ENCODE measurements around the gene LIPI.
"Not testable (repeated sequence)": the region's sequence is repeated elsewhere in the genome, so short reads cannot be mapped to it uniquely, and the experiment has no call there.

Gene LIPI

DNA sequence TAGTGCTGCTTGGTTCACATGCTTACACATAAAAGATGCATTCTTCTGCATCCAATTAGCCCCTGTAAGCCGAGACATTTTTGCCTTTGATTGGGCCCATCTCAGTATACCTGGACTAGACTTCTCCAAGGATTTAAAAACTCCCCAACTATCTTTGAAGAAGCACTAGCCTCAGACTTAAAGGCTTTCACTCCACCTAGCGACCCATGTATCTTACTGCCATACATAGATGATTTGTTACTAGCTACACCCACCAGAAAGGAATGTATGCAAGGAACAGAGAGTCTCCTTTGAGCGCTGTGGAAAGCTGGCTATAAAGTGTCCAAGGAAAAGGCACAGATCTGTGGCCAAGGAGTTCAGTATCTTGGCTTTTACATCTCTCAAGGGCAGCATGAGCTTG lies 91.7 kb downstream of the LIPI start:
- FAIRE-seq (no peak), DNase-seq (ENCODE audit: insufficient read length, low spot score) (no peak)

DNA sequence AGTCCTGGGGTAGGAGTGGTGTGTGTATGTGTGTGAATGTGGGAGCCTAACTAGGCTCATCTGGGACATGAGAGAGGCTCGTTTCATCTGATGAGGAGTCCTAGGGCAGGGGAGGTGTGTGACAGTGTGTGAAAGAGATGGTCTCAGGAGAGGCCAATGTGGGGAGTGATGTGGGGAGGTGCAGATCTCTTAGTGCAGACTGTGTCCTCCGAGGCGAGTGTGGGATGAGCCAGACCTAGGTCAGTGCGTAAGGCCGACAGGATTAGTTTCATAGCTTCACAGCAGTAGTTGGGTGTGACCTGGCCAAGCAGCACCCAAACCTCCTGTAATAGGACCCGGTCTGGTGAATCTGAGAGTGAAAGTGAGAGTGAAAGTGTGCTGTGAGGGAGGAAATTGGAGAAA lies 94.7 kb downstream of the LIPI start:
- no peak for FAIRE-seq
- DNase-seq (ENCODE audit: insufficient read length, low spot score): peak; percentile 10

DNA sequence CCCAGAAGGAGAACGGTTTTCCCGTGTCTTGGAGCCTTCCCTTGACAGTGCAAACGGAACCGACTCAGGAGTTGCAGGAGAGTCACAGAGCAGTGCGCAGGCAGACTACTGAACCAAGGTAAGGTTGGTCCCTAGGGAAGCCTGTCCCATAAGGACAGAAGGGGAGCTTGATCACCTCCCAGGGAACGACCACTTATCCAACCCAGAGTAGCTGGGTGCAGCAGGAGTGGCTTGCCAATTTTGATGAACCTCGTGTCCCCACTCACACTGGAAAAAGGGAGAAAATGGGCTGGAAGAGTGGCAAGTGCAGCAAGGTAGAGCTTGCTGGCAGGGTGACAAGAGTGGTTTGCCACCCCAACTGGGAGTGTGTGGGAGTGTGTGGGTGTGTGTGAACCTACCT lies 95.1 kb downstream of the LIPI start:
- FAIRE-seq (no peak), DNase-seq (ENCODE audit: insufficient read length, low spot score) (no peak)

- no peak for FAIRE-seq
- no peak for DNase-seq (ENCODE audit: insufficient read length, low spot score)
These were observed 96.5 kb downstream of the LIPI start for GRCh38 chr21:14114251-14114650.

GRCh38 chr21:14104564-14104963 lies 106.2 kb downstream of the LIPI start:
- DNase-seq (ENCODE audit: insufficient read length, low spot score); FAIRE-seq: not testable (repeated sequence)

GRCh38 chr21:14099570-14099969 lies 111.2 kb downstream of the LIPI start:
- DNase-seq (ENCODE audit: insufficient read length, low spot score) (no peak), FAIRE-seq (no peak)

DNA sequence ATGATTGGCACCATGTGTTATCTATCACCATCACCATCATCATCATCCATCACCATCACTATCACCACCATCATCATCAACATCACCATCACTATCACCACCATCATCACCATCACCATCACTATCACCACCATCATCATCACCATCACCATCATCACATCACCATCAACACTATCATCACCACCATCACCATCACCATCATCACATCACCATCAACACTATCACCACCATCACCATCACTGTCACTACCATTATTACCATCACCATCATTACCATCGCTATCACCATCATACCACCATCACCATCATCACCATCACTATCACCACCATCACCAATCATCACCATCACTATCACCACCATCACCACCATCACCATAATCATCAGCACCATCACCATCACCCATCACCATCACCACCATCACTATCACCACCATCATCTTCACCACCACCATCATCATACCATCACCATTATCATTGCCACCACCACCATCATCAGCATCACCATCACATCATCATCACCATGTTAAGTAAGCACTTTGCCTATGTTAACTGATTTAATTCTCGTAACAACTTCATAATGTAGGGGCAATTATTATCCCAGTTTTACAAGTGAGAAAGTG lies 112.8 kb downstream of the LIPI start:
- no peak for FAIRE-seq

GRCh38 chr21:14096577-14096976 lies 114.2 kb downstream of the LIPI start:
- no peak for FAIRE-seq
- DNase-seq (ENCODE audit: insufficient read length, low spot score): no peak

More for the DNA sequence above, 112.8 kb downstream of the LIPI start:
- DNase-seq (ENCODE audit: insufficient read length, low spot score): no peak

DNA sequence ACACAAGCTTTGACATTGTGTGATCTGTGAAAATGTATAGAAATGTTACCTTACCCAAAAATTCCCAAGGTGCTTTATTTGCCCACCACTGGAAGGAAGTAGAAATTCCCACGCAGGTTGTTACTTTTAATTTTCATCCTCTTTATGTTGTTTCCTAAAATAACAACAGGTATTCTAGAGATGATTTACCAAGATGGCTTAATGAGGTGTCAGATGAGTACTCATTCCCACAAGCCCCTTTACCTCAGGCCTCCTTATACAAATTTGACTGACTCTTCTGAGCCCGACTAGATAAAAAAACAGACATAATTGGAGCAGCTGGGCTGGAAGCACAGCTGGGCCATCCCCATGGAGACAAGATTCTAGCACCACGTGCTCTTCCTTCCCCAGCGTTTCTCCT lies 114.6 kb downstream of the LIPI start:
- no peak for FAIRE-seq
- DNase-seq (ENCODE audit: insufficient read length, low spot score): no peak

DNA sequence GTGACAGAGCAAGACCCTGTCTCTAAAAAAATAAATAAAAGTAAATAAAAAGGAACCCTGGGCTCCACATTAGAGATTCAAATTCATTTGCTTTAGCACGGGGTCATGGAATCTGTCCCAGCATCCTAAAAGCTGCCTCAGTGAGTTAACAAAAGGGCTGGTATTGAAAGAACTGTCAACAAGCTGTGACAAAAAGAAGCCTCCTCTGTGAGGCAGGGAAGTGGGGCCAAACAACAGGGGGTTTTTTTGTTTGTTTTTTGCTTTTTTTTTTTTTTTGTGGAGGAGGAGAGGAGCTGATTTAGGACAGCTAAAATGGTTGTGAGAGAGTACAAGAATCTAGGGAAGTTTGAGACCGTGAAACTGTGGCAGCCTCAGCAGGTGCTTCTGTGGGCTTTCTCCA lies 115.7 kb downstream of the LIPI start:
- DNase-seq (ENCODE audit: insufficient read length, low spot score): no peak
- FAIRE-seq: no peak

DNA sequence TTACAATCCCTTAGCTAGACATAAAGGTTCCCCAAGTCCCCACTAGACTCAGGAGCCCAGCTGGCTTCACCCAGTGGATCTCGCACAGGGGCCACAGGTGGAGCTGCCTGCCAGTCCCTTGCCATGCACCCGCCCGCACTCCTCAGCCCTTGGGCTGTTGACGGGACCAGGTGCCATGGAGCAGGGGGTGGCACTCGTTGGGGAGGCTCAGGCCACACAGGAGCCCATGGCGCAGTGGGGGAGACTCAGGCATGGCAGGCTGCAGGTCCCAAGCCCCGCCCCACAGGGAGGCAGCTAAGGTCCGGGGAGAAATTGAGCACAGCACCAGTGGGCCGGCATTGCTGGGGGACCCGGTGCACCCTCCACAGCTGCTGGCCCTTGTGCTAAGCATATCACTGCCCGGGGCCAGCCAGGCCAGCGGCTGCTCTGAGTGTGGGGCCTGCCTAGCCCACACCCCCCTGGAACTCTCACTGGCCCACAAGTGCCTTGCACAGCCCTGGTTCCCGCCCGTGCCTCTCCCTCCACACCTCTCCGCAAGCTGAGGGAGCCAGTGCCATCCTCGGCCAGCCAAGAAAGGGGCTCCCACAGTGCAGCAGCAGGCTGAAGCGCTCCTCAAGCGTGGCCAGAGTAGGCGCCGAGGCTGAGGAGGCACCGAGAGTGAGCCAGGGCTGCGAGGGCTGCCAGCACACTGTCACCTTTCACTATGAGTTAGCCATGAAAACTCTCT lies 117.8 kb downstream of the LIPI start:
- FAIRE-seq (no peak), DNase-seq (ENCODE audit: insufficient read length, low spot score) (no peak)

GRCh38 chr21:14090184-14090583 lies 120.6 kb downstream of the LIPI start:
- FAIRE-seq; DNase-seq (ENCODE audit: insufficient read length, low spot score): not testable (repeated sequence)

- no peak for DNase-seq (ENCODE audit: insufficient read length, low spot score)
- FAIRE-seq: no peak
These were observed 122.4 kb downstream of the LIPI start for GRCh38 chr21:14088391-14088790.

DNA sequence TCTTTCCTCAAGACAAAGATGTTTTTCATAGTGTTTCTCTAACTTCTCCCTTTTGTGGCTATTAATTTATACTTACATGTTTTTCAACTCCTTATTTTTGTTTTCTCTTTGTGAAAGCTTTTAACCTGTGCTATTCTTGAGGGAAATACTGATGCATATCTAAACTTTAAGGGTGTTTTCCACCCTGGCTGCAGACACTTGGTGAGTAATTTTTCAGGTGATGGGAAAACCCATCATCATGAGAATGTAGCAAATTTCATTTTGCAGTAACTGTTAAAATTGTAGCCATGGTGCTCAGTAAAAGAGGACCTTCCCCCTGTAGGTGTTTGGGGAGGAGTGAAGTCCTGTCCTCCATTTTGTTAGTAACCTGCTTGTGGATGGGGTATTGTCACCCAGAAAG lies 124.2 kb downstream of the LIPI start:
- no peak for DNase-seq (ENCODE audit: insufficient read length, low spot score)
- FAIRE-seq: no peak

- FAIRE-seq: no peak
- DNase-seq (ENCODE audit: insufficient read length, low spot score): no peak
These were observed 126.1 kb downstream of the LIPI start for GRCh38 chr21:14084701-14085100.

DNA sequence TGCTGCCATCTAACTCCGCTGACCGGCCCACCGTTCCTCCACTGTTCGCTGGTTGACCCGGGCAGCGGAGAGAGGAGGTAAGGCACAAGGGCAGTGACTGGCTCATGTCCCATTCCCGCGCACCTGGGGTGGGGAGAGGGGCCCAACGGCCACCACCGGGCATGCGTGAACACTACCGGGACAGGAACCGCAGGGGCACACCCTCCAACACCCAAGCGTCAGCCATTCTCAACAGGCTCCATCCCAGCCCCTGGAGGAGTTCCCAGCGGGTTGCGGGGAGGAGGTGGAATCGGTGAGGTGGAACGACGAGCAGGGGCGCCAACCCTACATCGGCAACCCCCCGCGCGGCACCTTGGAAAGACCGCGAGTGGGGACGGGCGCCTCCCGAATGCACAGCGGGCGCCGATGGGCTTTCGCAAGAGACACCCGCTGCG lies 126.7 kb downstream of the LIPI start:
- no peak for FAIRE-seq
- no peak for DNase-seq (ENCODE audit: insufficient read length, low spot score)

- no peak for DNase-seq (ENCODE audit: insufficient read length, low spot score)
- no peak for FAIRE-seq
These were observed 130.0 kb downstream of the LIPI start for GRCh38 chr21:14080764-14081096.

- no peak for FAIRE-seq
These were observed 130.6 kb downstream of the LIPI start for GRCh38 chr21:14080040-14080763.

DNA sequence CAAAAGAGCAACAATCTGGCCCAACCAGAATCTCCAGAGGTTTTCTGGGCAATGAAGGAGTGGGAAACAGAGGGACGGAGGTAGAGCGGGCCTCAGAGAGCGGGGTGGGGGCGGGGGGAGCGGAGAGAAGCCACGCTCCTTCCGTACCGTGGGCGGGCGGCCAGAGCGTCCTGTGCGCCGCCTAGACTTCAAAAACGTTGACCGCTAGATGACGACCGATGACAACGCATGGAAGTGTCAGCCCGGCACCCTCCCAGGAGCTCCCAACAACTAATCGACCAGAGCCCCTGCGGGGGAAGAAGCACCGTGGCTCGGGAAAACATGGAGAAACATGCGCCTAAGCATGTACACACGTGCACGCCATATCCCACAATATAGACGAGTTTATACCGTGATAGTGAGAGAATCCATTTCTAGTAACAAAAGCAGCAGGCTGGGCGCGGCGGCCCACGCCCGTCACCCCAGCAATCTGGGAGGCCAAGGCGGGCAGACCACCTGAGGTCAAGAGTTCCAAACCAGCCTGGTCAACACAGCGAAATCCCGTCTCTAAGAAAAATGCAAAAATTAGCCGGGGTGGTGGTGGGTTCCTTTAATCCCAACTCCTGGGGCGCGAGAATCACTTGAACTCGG lies 131.9 kb downstream of the LIPI start:
- FAIRE-seq (no peak), DNase-seq (ENCODE audit: insufficient read length, low spot score) (no peak)

More at GRCh38 chr21:14080040-14080763, 130.6 kb downstream of the LIPI start:
- no peak for DNase-seq (ENCODE audit: insufficient read length, low spot score)

- FAIRE-seq (no peak), DNase-seq (ENCODE audit: insufficient read length, low spot score) (no peak)
These were observed 134.5 kb downstream of the LIPI start for GRCh38 chr21:14076143-14076806.
